H9 (cell line): ENCODE data around the gene PPP5C. TPM values are rescaled to one million over a fixed set of nuclear protein-coding genes. Genes with fewer than 3 reads are reported as not detected.

Source experiments
- DNase-seq: peaks from one replicate; pipeline ENCODE4 v3.0.0-alpha.2; 2017
- H2AFZ ChIP-seq: one replicate; pipeline ENCODE4 v1.6.1; 2013; ENCODE audit warnings: mild to moderate bottlenecking, low read length, control low read depth, moderate library complexity
- H2AK5ac ChIP-seq: 2 replicates; pipeline ENCODE4 v1.6.1; 2013; ENCODE audit warnings: low read length, control low read depth, mixed read lengths; ENCODE audit not compliant: insufficient read length
- H2BK120ac ChIP-seq: one replicate; pipeline ENCODE4 v1.6.1; 2013; ENCODE audit warnings: low read depth, mild to moderate bottlenecking, low read length, control low read depth, inconsistent platforms; ENCODE audit not compliant: poor library complexity, severe bottlenecking
- H2BK12ac ChIP-seq: 2 replicates; pipeline ENCODE4 v1.6.1; 2013; ENCODE audit warnings: low read length, control low read depth, mixed read lengths, low read depth; ENCODE audit not compliant: insufficient read length
- H2BK15ac ChIP-seq: 2 replicates; pipeline ENCODE4 v1.6.1; 2013; ENCODE audit warnings: low read depth, low read length, control low read depth
- H2BK20ac ChIP-seq: one replicate; pipeline ENCODE4 v1.6.1; 2013; ENCODE audit warnings: low read depth, mild to moderate bottlenecking, low read length, control low read depth, inconsistent platforms; ENCODE audit not compliant: poor library complexity, severe bottlenecking
- H2BK5ac ChIP-seq: 2 replicates; pipeline ENCODE4 v1.6.1; 2013; ENCODE audit warnings: low read length, control low read depth, mixed read lengths; ENCODE audit not compliant: insufficient read length
- H3K14ac ChIP-seq: 2 replicates; pipeline ENCODE4 v1.6.1; 2013; ENCODE audit warnings: low read length, control low read depth; ENCODE audit not compliant: insufficient read depth
- H3K18ac ChIP-seq: 2 replicates; pipeline ENCODE4 v1.6.1; 2013; ENCODE audit warnings: low read depth, mild to moderate bottlenecking, mixed read lengths, low read length, control low read depth; ENCODE audit not compliant: insufficient read length
- H3K23ac ChIP-seq: 2 replicates; pipeline ENCODE4 v1.6.1; 2013; ENCODE audit warnings: low read length, control low read depth, mixed read lengths, low read depth; ENCODE audit not compliant: insufficient read length
- H3K23me2 ChIP-seq: 2 replicates; pipeline ENCODE4 v1.6.1; 2013; ENCODE audit warnings: low read depth, mild to moderate bottlenecking, mixed read lengths, low read length, control low read depth; ENCODE audit not compliant: insufficient read length, poor library complexity, severe bottlenecking
- H3K27ac ChIP-seq: 2 replicates; pipeline ENCODE4 v1.5.1; 2013; ENCODE audit warnings: low read length, control low read depth, mixed read lengths, low read depth; ENCODE audit not compliant: insufficient read length
- H3K27me3 ChIP-seq: 2 replicates; pipeline ENCODE4 v1.6.1; 2013; ENCODE audit warnings: low read length, control low read depth, inconsistent platforms; ENCODE audit not compliant: insufficient read depth
- H3K4ac ChIP-seq: 2 replicates; pipeline ENCODE4 v1.6.1; 2013; ENCODE audit warnings: low read depth, mild to moderate bottlenecking, control low read depth, inconsistent platforms, low read length, moderate library complexity
- H3K4me1 ChIP-seq: 2 replicates; pipeline ENCODE4 v1.6.1; 2013; ENCODE audit warnings: low read length, control low read depth, inconsistent platforms; ENCODE audit not compliant: insufficient read depth
- H3K4me2 ChIP-seq: 2 replicates; pipeline ENCODE4 v1.6.1; 2013; ENCODE audit warnings: low read length, control low read depth, mixed read lengths; ENCODE audit not compliant: insufficient read length, insufficient read depth
- H3K56ac ChIP-seq: 2 replicates; pipeline ENCODE4 v1.6.1; 2013; ENCODE audit warnings: low read depth, mild to moderate bottlenecking, mixed read lengths, low read length, control low read depth; ENCODE audit not compliant: insufficient read length
- H3K79me1 ChIP-seq: 2 replicates; pipeline ENCODE4 v1.6.1; 2013; ENCODE audit warnings: low read depth, mild to moderate bottlenecking, moderate library complexity, low read length, control low read depth, inconsistent platforms; ENCODE audit not compliant: insufficient read depth, poor library complexity, severe bottlenecking
- H3K79me2 ChIP-seq: 2 replicates; pipeline ENCODE4 v1.6.1; 2013; ENCODE audit warnings: low read length, control low read depth, inconsistent platforms; ENCODE audit not compliant: insufficient read depth
- H3K9ac ChIP-seq: 2 replicates; pipeline ENCODE4 v1.6.1; 2013; ENCODE audit warnings: low read length, control low read depth, mixed read lengths; ENCODE audit not compliant: insufficient read length; ENCODE audit errors: extremely low read depth
- H3K9me3 ChIP-seq: one replicate; pipeline ENCODE4 v1.6.1; 2013; ENCODE audit warnings: low read depth, low read length, inconsistent platforms; ENCODE audit not compliant: control insufficient read depth
- H3T11ph ChIP-seq: one replicate; pipeline ENCODE4 v1.6.1; 2013; ENCODE audit warnings: mild to moderate bottlenecking, low read length, control low read depth, inconsistent platforms
- H4K20me1 ChIP-seq: one replicate; pipeline ENCODE4 v1.6.1; 2013; ENCODE audit not compliant: control insufficient read depth, insufficient read length, insufficient read depth
- H4K5ac ChIP-seq: 2 replicates; pipeline ENCODE4 v1.6.1; 2013; ENCODE audit warnings: low read depth, mild to moderate bottlenecking, mixed read lengths, low read length, control low read depth; ENCODE audit not compliant: insufficient read length
- H4K8ac ChIP-seq: replicated peaks from 2 replicates; pipeline ENCODE4 v1.6.1; 2013; ENCODE audit warnings: low read length, control low read depth, mixed read lengths, low read depth; ENCODE audit not compliant: insufficient read length
- H4K91ac ChIP-seq: 2 replicates; pipeline ENCODE4 v1.6.1; 2013; ENCODE audit warnings: low read depth, mild to moderate bottlenecking, moderate library complexity, mixed read lengths, low read length, control low read depth; ENCODE audit not compliant: insufficient read length
- H3K27ac Mint-ChIP-seq, 3 experiments: 2 replicates in 2 of 3; 3 replicates in 1 of 3; pipeline ENCODE4 v1.8.0; 2020 to 2021; ENCODE audit warnings: mixed read lengths in 3 of 3, mild to moderate bottlenecking in 1 of 3, moderate library complexity in 1 of 3
- H3K27me3 Mint-ChIP-seq: 2 replicates; pipeline ENCODE4 v1.8.0; 2021; ENCODE audit warnings: low read depth, mild to moderate bottlenecking, moderate library complexity, mixed read lengths
- H3K36me3 Mint-ChIP-seq, 3 experiments: 2 replicates in 2 of 3; 3 replicates in 1 of 3; pipeline ENCODE4 v1.8.0; 2020 to 2021; ENCODE audit warnings: low read depth in 3 of 3, mixed read lengths in 3 of 3; ENCODE audit not compliant: insufficient read depth in 1 of 3
- H3K4me1 Mint-ChIP-seq, 2 experiments: 2 replicates each; pipeline ENCODE4 v1.8.0; 2020; ENCODE audit warnings: mixed read lengths in 2 of 2
- H3K4me3 Mint-ChIP-seq, 2 experiments: 2 replicates in 1 of 2; 3 replicates in 1 of 2; pipeline ENCODE4 v1.8.0; 2020 to 2021; ENCODE audit warnings: mild to moderate bottlenecking in 2 of 2, mixed read lengths in 2 of 2, moderate library complexity in 1 of 2
- H3K9me3 Mint-ChIP-seq, 2 experiments: 2 replicates in 1 of 2; 3 replicates in 1 of 2; pipeline ENCODE4 v1.8.0; 2020; ENCODE audit warnings: mild to moderate bottlenecking in 2 of 2, mixed read lengths in 2 of 2, moderate library complexity in 1 of 2
- CTCF ChIP-seq: fragments of 200-600 bp; sonication (generic); conservative IDR thresholded peaks from 3 replicates; pipeline ENCODE4 v1.8.0; 2021; ENCODE audit warnings: antibody characterized with exemption, mild to moderate bottlenecking
- WGBS: extraction: QIAGEN DNeasy Blood & Tissue Kit; methylation state at CpG from one replicate; pipeline ENCODE4 v1.1.7; 2013; ENCODE audit warnings: missing lambda C conversion rate, low lambda C conversion rate, mixed read lengths; ENCODE audit not compliant: insufficient read length; ENCODE audit errors: extremely low coverage; 5-methylcytosine and 5-hydroxymethylcytosine counted together
- total RNA-seq: library from RNA; stranded (reverse); gene quantifications from 2 replicates; pipeline ENCODE4 v1.2.1, GENCODE V29; 2021

Gene PPP5C
- total RNA-seq, 1 experiment from 2014 or later: 108 TPM

- Histone ChIP-seq H3K27ac (no peak overlapping the region), H2BK15ac (no peak overlapping the region), H3K14ac (no peak overlapping the region), H3K4me2 (no peak overlapping the region), H3K56ac (no peak overlapping the region), H3K18ac (no peak overlapping the region), H4K5ac (no peak overlapping the region), H3K23ac (no peak overlapping the region), H3K27me3 (no peaks in the 10 kb centered on the region), H3K23me2 (no peaks in the 10 kb centered on the region), H4K91ac (no peak overlapping the region), H3K4me1 (no peaks in the 10 kb centered on the region), H4K8ac (no peak overlapping the region), H2BK120ac (no peak overlapping the region), H3K9me3 (no peaks in the 10 kb centered on the region), H2BK12ac (no peak overlapping the region), H4K20me1 (no peaks in the 10 kb centered on the region), H3K79me2 (no peaks in the 10 kb centered on the region), H3T11ph (no peak overlapping the region), H3K9ac (no peak overlapping the region), H2AK5ac (no peak overlapping the region), H3K79me1 (no peaks in the 10 kb centered on the region), H2BK5ac (no peak overlapping the region), H3K4ac (no peak overlapping the region), H2AFZ (no peak overlapping the region), H2BK20ac (no peak overlapping the region)
- Mint-ChIP-seq H3K27ac (peak overlapping the region in 1 of 3 experiments; percentile 78; a peak in 3 of 7 replicates), H3K4me3 (no peak overlapping the region), H3K9me3 (peaks cover 2 to 5% of the 10 kb centered on the region in 2 experiments; a peak in 2 of 5 replicates), H3K27me3 (no peaks in the 10 kb centered on the region), H3K36me3 (peaks cover 59 to 89% (median 80%) of the 10 kb centered on the region in 3 experiments), H3K4me1 (peaks cover 0 to 2% of the 10 kb centered on the region in 2 experiments; a peak in 2 of 4 replicates)
- no peak for DNase-seq
- no peak for TF ChIP-seq CTCF
- WGBS: no CpG with 5 or more reads among the region's 10 CpGs
Measured at GRCh38 chr19:46386151-46386550, 39.3 kb downstream of the PPP5C start.
